Lung (tissue), 12 donors: Measurements from ENCODE around the gene RASA3. TPM values are rescaled to one million over a fixed set of nuclear protein-coding genes. Genes with fewer than 3 reads are reported as not detected.

Experiments
- ATAC-seq: fragments of 200-7000 bp; cut with Tn5 transposase; one replicate; pipeline ENCODE4 v1.9.1; 2020; ENCODE audit warnings: moderate number of reproducible peaks; ENCODE audit not compliant: insufficient read depth, low FRiP score
- DNase-seq, 3 donors: peaks; one replicate each; pipeline ENCODE4 v3.0.0-alpha.2; 2013 to 2017
- H3K27ac ChIP-seq, 2 donors: one replicate each; pipeline ENCODE4 v1.5.1; 2013; ENCODE audit warnings: mild to moderate bottlenecking in 2 of 2, moderate library complexity in 2 of 2, control low read depth in 1 of 2, inconsistent platforms in 1 of 2, low read depth in 1 of 2, low read length in 1 of 2
- H3K27me3 ChIP-seq, 3 donors: one replicate each; pipeline ENCODE4 v1.5.1; 2013; ENCODE audit warnings: low read length in 2 of 3; ENCODE audit not compliant: control insufficient read depth in 3 of 3, insufficient read depth in 3 of 3
- H3K36me3 ChIP-seq, 4 donors: one replicate each; pipeline ENCODE4 v1.5.1; 2013; ENCODE audit warnings: low read length in 4 of 4, mild to moderate bottlenecking in 1 of 4, moderate library complexity in 1 of 4; ENCODE audit not compliant: control insufficient read depth in 4 of 4, insufficient read depth in 4 of 4
- H3K4me1 ChIP-seq, 5 donors: one replicate each; pipeline ENCODE4 v1.5.1; 2013; ENCODE audit warnings: low read length in 5 of 5, mild to moderate bottlenecking in 2 of 5, moderate library complexity in 1 of 5; ENCODE audit not compliant: control insufficient read depth in 5 of 5, insufficient read depth in 5 of 5
- H3K4me3 ChIP-seq: one replicate; pipeline ENCODE4 v1.5.1; 2013; ENCODE audit warnings: mild to moderate bottlenecking, control low read depth, moderate library complexity
- H3K9ac ChIP-seq, 2 donors: one replicate each; pipeline ENCODE4 v1.5.1; 2013; ENCODE audit warnings: low read length in 2 of 2, control low read depth in 1 of 2; ENCODE audit not compliant: insufficient read depth in 1 of 2
- H3K9me3 ChIP-seq, 4 donors: one replicate each; pipeline ENCODE4 v1.5.1; 2013; ENCODE audit warnings: low read length in 3 of 4, mild to moderate bottlenecking in 1 of 4, moderate library complexity in 1 of 4; ENCODE audit not compliant: control insufficient read depth in 4 of 4, insufficient read depth in 3 of 4
- WGBS, 2 donors: extraction: QIAGEN DNeasy Blood & Tissue Kit; methylation state at CpG; one replicate each; pipeline ENCODE4 v1.1.7; 2013; 5-methylcytosine and 5-hydroxymethylcytosine counted together
- polyA plus RNA-seq, 2 donors: library from polyadenylated mRNA; stranded (reverse); fragments of 200-250 nt; gene quantifications; one replicate each; pipeline ENCODE4 v1.2.1, GENCODE V29; 2013
- total RNA-seq, 2 donors: library from RNA; depleted of rRNA in 1 of 2; stranded (reverse); fragments of >200 nt in 1 of 2; gene quantifications; one replicate each; pipeline ENCODE4 v1.2.1, GENCODE V29; 2014 to 2021
- TF ChIP-seq, protein P1 (sequence below): IDR thresholded peaks from 2 replicates; pipeline ENCODE4 v1.5.1; 2012; ENCODE audit warnings: mild to moderate bottlenecking; ENCODE audit errors: control extremely low read depth, extremely low read depth
- donor health status: control.
- donor health status: control.
- donor health status: Bipolar disorder and iron deficiency.
- donor health status: healthy.
- donor health status: DM: yes; HTN: yes; CAD: no.

Gene RASA3
- total and polyA plus RNA-seq, 4 donors = 7.4 to 22.8 (median 16.2) TPM

DNA sequence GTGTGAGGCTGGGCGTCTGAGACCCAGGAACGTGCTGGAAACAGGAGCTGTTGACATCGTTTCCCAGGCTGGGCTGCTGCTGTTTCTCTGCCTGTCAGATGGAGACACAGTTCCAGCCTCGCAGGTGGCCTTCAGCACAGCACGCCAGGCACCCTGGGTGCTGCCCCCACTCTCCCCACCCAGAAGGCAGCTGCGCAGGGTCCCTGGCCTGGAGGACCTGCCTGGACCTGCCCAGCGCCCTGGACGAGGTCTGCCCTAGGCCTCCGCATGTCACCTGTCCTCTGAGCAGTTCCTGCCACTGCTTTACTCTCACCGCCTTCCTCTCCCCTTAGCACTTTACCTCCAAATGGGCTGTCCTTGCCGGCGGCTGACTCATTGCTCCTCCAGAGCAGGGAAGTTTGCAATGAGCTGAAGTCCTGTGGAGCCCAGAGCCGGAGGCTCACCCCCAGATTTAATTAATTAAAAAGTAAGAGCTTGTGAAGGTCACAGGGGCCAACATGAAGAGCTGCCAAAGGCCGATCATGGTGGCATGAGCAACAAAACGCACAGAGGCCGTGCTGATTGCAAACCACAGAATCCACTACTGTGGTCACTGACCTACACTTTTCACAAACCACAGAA lies 190.7 kb downstream of the RASA3 start:
- Histone ChIP-seq H3K27ac (no peak overlapping the region), H3K9ac (no peak overlapping the region), H3K4me3 (no peak overlapping the region), H3K9me3 (no peaks in the 10 kb centered on the region), H3K4me1 (peaks cover 0 to 17% (median 4%) of the 10 kb centered on the region in 5 donors), H3K36me3 (no peaks in the 10 kb centered on the region), H3K27me3 (peaks cover 0 to 4% (median 0%) of the 10 kb centered on the region in 3 donors)
- DNase-seq (no peak), ATAC-seq (no peak)
- TF ChIP-seq, protein P1, sequence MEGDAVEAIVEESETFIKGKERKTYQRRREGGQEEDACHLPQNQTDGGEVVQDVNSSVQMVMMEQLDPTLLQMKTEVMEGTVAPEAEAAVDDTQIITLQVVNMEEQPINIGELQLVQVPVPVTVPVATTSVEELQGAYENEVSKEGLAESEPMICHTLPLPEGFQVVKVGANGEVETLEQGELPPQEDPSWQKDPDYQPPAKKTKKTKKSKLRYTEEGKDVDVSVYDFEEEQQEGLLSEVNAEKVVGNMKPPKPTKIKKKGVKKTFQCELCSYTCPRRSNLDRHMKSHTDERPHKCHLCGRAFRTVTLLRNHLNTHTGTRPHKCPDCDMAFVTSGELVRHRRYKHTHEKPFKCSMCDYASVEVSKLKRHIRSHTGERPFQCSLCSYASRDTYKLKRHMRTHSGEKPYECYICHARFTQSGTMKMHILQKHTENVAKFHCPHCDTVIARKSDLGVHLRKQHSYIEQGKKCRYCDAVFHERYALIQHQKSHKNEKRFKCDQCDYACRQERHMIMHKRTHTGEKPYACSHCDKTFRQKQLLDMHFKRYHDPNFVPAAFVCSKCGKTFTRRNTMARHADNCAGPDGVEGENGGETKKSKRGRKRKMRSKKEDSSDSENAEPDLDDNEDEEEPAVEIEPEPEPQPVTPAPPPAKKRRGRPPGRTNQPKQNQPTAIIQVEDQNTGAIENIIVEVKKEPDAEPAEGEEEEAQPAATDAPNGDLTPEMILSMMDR = no peak
- WGBS, 2 donors = 78 to 81% methylated on average over 16 of the region's 16 CpGs

DNA sequence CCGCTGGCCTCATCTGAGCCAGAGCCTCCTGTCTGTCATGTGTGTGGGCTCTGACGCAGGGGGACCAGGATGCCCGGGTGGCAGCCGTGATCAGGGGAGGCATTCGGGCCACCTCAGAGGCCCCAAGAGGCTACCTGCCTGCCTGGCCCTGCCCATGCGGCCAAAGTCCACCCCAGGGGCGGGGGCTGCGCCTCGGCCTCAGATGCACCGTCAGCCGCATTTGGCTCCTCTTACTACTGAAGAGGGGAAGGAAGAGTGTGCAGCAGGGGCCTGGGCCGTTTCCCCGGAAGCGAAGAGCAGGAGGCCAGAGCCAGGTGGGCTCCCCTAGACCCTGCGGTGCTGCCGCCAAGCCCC lies 192.5 kb downstream of the RASA3 start:
- H3K27ac ChIP-seq = no peak overlapping the region
- no peak overlapping the region for H3K4me3 ChIP-seq
- H3K9ac ChIP-seq = no peak overlapping the region
- H3K4me1 ChIP-seq = peaks cover 0 to 30% (median 4%) of the 10 kb centered on the region in 5 donors
- WGBS, 2 donors = 77 to 85% methylated on average over 16 of the region's 16 CpGs
- no peaks in the 10 kb centered on the region for H3K9me3 ChIP-seq
- H3K27me3 ChIP-seq = peaks cover 0 to 4% (median 0%) of the 10 kb centered on the region in 3 donors
- H3K36me3 ChIP-seq = no peaks in the 10 kb centered on the region
- DNase-seq (no peak), ATAC-seq (no peak)
- TF ChIP-seq, protein P1 = no peak

DNA sequence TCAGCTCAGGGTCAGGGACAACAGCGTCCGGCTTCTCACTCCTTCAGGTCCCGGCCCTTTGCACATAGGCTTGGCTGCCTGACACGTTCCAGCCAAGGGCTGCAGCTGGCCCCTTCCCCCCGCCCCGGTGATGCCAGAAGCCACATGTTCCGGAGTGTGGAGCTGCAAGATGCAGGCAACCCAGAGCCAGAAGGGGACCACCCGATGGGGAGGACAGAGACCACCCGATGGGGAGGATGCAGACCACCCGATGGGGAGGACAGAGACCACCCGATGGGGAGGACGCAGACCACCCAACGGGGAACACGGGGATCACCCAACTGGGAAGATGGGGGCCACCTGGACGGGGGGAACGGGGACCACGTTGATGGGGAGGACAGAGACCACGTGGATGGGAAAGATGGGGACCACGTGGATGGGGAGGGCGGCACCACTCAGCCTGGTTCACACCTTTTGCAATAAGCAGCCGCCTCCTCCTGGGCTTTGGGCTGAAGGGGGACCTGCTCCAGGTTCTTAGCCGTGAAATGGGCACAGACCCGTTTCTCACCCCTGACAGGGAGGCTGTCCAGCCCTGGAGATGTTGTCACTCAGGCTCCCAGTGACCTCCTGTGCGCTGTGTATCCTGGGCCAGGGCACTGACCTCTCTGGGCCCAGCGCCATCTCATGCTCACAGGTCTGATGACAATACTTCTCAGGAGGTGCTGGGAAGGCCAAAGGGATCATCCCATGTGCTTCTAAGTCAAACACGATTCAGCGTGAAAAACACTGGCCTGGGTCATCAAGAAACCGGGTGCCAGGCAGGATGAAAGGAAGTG lies 193.1 kb downstream of the RASA3 start:
- peaks cover 0 to 35% (median 4%) of the 10 kb centered on the region in 5 donors for H3K4me1 ChIP-seq
- peaks cover 0 to 4% (median 0%) of the 10 kb centered on the region in 3 donors for H3K27me3 ChIP-seq
- ATAC-seq (no peak), DNase-seq (no peak)
- TF ChIP-seq, protein P1 = no peak
- no peak overlapping the region for H3K27ac ChIP-seq
- 80 to 89% methylated on average over 28 of the region's 28 CpGs for WGBS, 2 donors
- H3K9me3 ChIP-seq = no peaks in the 10 kb centered on the region
- no peak overlapping the region for H3K4me3 ChIP-seq
- H3K36me3 ChIP-seq = no peaks in the 10 kb centered on the region
- H3K9ac ChIP-seq = no peak overlapping the region
